Adrenal gland (tissue), 12 donors: Measurements from ENCODE around the gene CLK3. TPM values are rescaled to one million over a fixed set of nuclear protein-coding genes. Genes with fewer than 3 reads are reported as not detected.

Experiments
- DNase-seq, 7 donors: peaks; one replicate each; pipeline ENCODE4 v3.0.0-alpha.2; 2019 to 2020
- H3K27ac ChIP-seq, 5 donors: fragments of 200-600 bp; sonication (generic) in 4 of 5; 1 replicate in 3 of 5; 2 replicates in 2 of 5; pipeline versions ENCODE4 v1.5.1 to v1.8.0; 2016 to 2020; ENCODE audit warnings: mild to moderate bottlenecking in 1 of 5
- H3K27me3 ChIP-seq: fragments of 200-600 bp; 2 replicates; pipeline ENCODE4 v1.8.0; 2021
- H3K36me3 ChIP-seq, 2 donors: fragments of 200-600 bp; replicated peaks in 1 of 2; 1 replicate in 1 of 2; 2 replicates in 1 of 2; pipeline versions ENCODE4 v1.5.1 to v1.8.0; 2018 to 2022
- H3K4me1 ChIP-seq, 2 donors: fragments of 200-600 bp; replicated peaks in 1 of 2; 1 replicate in 1 of 2; 2 replicates in 1 of 2; pipeline versions ENCODE4 v1.5.1 to v1.8.0; 2018 to 2021
- H3K4me3 ChIP-seq, 4 donors: fragments of 200-600 bp; sonication (generic) in 3 of 4; one replicate each; pipeline ENCODE4 v1.5.1; 2016 to 2018
- H3K9me3 ChIP-seq, 3 donors: fragments of 200-600 bp; sonication (generic) in 1 of 3; replicated peaks in 1 of 3; 1 replicate in 2 of 3; 2 replicates in 1 of 3; pipeline versions ENCODE4 v1.5.1 to v1.8.0; 2016 to 2021
- POLR2A ChIP-seq, 2 donors: fragments of 450-650 bp; IDR thresholded peaks; one replicate each; pipeline ENCODE4 v1.6.1; 2017; ENCODE audit warnings: antibody characterized with exemption in 2 of 2, mild to moderate bottlenecking in 2 of 2, moderate library complexity in 1 of 2
- WGBS, 4 donors: extraction: QIAGEN DNeasy Blood & Tissue Kit in 2 of 4; methylation state at CpG; one replicate each; pipeline versions ENCODE4 v1.1.5 to v1.1.7; 2013 to 2017; 5-methylcytosine and 5-hydroxymethylcytosine counted together
- intact Hi-C, 2 donors: fragments of 100-400 bp; cut with DNase I; formaldehyde crosslinking; loops; one replicate each; pipeline versions ENCODE4 v1.14.1 to v1.15.0; 2022 to 2023
- polyA plus RNA-seq, 3 donors: library from polyadenylated mRNA; stranded (reverse); fragments of 200-250 nt in 2 of 3; fragments of 350-450 nt in 1 of 3; fragmentation: Illumina TruSeq in 1 of 3; extraction: RNeasy Lipid Tissue Mini Kit (QIAGEN cat#74804) in 1 of 3; gene quantifications; one replicate each; pipeline ENCODE4 v1.2.3, GENCODE V29; 2013 to 2014
- total RNA-seq, 9 donors: library from RNA; depleted of rRNA in 4 of 9; stranded (reverse); fragments of >200 nt in 4 of 9; fragments of 120-200 nt in 1 of 9; fragmentation: NEBNext Ultra II Directional in 1 of 9; extraction: Animal tissue kit (Norgen Biotek cat#: 25700) in 1 of 9; gene quantifications; one replicate each; pipeline versions ENCODE4 v1.1.0 to v1.2.4, GENCODE V29; 2013 to 2023
- TF ChIP-seq, protein P1 (sequence below), 6 experiments: fragments of 450-650 bp in 4 of 6; fragments of 200-600 bp in 2 of 6; sonication (generic) in 1 of 6; IDR thresholded peaks; 1 replicate in 5 of 6; 2 replicates in 1 of 6; pipeline versions ENCODE4 v1.5.1 to v1.8.0; 2016 to 2021; ENCODE audit warnings: antibody characterized with exemption in 6 of 6, mild to moderate bottlenecking in 2 of 6, moderate library complexity in 1 of 6
- donor health status: healthy with polysubstance abuse.
- donor health status: Bipolar disorder and iron deficiency.
- donor health status: DM: yes; HTN: yes; CAD: no.
- donor health status: DM: no; HTN: no; CAD: no.
- donor health status: DM: no; HTN: no; CAD: no.
- donor health status: DM: yes; HTN: yes; CAD: no.

The CLK3 gene
- total and polyA plus RNA-seq, 12 donors, result 26.2 to 160 (median 66.1) TPM

- intact Hi-C loops, result loop anchor here in 1 of 2 donors (10.0 kb wide), 1 partner anchor 246 kb away; no protein-coding TSS in a partner anchor
- no peak overlapping the region for H3K4me3 ChIP-seq
- peak overlapping the region in 1 of 5 donors; percentile 65 for H3K27ac ChIP-seq
- peaks cover 0 to 71% of the 10 kb centered on the region in 2 donors for H3K36me3 ChIP-seq
- peaks cover 18 to 37% of the 10 kb centered on the region in 2 donors for H3K4me1 ChIP-seq
- no peaks in the 10 kb centered on the region for H3K27me3 ChIP-seq
- TF ChIP-seq POLR2A (IDR thresholded peaks at IDR 0.05), result no peak
- TF ChIP-seq, protein P1, sequence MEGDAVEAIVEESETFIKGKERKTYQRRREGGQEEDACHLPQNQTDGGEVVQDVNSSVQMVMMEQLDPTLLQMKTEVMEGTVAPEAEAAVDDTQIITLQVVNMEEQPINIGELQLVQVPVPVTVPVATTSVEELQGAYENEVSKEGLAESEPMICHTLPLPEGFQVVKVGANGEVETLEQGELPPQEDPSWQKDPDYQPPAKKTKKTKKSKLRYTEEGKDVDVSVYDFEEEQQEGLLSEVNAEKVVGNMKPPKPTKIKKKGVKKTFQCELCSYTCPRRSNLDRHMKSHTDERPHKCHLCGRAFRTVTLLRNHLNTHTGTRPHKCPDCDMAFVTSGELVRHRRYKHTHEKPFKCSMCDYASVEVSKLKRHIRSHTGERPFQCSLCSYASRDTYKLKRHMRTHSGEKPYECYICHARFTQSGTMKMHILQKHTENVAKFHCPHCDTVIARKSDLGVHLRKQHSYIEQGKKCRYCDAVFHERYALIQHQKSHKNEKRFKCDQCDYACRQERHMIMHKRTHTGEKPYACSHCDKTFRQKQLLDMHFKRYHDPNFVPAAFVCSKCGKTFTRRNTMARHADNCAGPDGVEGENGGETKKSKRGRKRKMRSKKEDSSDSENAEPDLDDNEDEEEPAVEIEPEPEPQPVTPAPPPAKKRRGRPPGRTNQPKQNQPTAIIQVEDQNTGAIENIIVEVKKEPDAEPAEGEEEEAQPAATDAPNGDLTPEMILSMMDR (IDR thresholded peaks at IDR 0.05), result peak; percentile 73 to 97 (median 90)
- peak; percentile 85 to 95 (median 93) for DNase-seq
- WGBS, 4 donors, result 48 to 74% (median 57%) methylated on average over 10 to 23 of the region's 23 CpGs
- H3K9me3 ChIP-seq, result no peaks in the 10 kb centered on the region
Observed at GRCh38 chr15:74620636-74621545, 5.3 kb downstream of the CLK3 start.

GRCh38 chr15:74621546-74621920 lies 5.9 kb downstream of the CLK3 start:
- Histone ChIP-seq H3K36me3 (peaks cover 0 to 78% of the 10 kb centered on the region in 2 donors), H3K9me3 (no peaks in the 10 kb centered on the region), H3K27ac (peak overlapping the region in 1 of 5 donors; percentile 65), H3K4me3 (no peak overlapping the region), H3K4me1 (peaks cover 17 to 34% of the 10 kb centered on the region in 2 donors), H3K27me3 (no peaks in the 10 kb centered on the region)
- no peak for TF ChIP-seq POLR2A (IDR thresholded peaks at IDR 0.05)
- TF ChIP-seq, protein P1 (IDR thresholded peaks at IDR 0.05), result no peak
- intact Hi-C loops, result loop anchor here in 1 of 2 donors (10.0 kb wide), 1 partner anchor 247 kb away; no protein-coding TSS in a partner anchor
- WGBS, 4 donors, result 81 to 90% (median 83%) methylated on average over 12 to 16 of the region's 16 CpGs
- no peak for DNase-seq

DNA sequence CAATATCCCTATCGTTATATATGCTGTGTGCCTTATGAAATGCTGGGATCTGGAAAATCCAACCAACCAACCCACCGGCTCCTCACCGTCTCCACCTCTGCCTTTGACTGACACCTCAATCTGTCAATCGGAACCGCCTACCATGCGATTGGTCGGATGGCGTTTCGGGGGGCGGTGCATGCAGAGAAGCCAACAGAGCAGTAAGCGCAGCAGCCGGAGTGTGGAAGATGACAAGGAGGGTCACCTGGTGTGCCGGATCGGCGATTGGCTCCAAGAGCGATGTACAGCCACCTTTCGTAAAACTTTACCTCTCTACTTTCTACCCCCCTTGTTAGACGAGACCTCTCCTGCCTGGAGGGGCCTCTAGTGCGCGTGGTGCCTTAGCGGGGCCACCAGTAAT lies 6.3 kb downstream of the CLK3 start:
- Histone ChIP-seq H3K27ac (no peak overlapping the region), H3K4me1 (peaks cover 13 to 30% of the 10 kb centered on the region in 2 donors), H3K36me3 (peaks cover 0 to 82% of the 10 kb centered on the region in 2 donors), H3K27me3 (no peaks in the 10 kb centered on the region), H3K9me3 (no peaks in the 10 kb centered on the region), H3K4me3 (no peak overlapping the region)
- peak in 1 of 7 donors; percentile 7 for DNase-seq
- no peak for TF ChIP-seq POLR2A (IDR thresholded peaks at IDR 0.05)
- TF ChIP-seq, protein P1 (IDR thresholded peaks at IDR 0.05), result no peak
- intact Hi-C loops, result loop anchor here in 1 of 2 donors (10.0 kb wide), 1 partner anchor 247 kb away; no protein-coding TSS in a partner anchor
- WGBS, 4 donors, result 89 to 92% (median 89%) methylated on average over 21 of the region's 21 CpGs

DNA sequence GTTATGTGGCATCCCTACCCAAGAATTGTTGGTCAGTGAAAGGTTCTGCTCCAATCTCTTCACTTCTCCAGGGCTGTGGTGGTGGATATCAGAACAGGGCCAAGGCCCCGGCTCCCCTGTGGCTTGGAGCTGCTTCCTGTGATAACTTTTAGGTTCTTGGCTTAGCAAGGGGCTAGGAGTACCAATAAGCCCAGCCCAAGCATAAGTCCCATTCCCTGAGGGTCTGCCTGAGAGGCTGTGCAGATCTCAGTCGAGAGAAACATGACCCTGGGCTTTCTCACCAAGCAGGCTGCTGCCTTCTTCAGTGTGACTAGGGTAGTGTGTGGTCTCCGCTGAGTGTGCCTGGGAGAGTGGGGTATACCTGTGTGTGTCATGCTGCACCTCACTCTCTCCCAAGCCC lies 7.1 kb downstream of the CLK3 start:
- Histone ChIP-seq H3K27me3 (no peaks in the 10 kb centered on the region), H3K27ac (no peak overlapping the region), H3K4me1 (peaks cover 9 to 21% of the 10 kb centered on the region in 2 donors), H3K9me3 (no peaks in the 10 kb centered on the region), H3K4me3 (no peak overlapping the region), H3K36me3 (peaks cover 0 to 90% of the 10 kb centered on the region in 2 donors)
- TF ChIP-seq, protein P1 (IDR thresholded peaks at IDR 0.05), result no peak
- no peak for TF ChIP-seq POLR2A (IDR thresholded peaks at IDR 0.05)
- intact Hi-C loops, result loop anchor here in 1 of 2 donors (10.0 kb wide), 1 partner anchor 248 kb away; no protein-coding TSS in a partner anchor
- 77 to 89% (median 86%) methylated on average over 3 of the region's 3 CpGs for WGBS, 4 donors
- peak in 1 of 7 donors; percentile 1 for DNase-seq
